HL-60/S4 treated with phorbol 12-myristate 13-acetate at 8.2 ng/mL for 4 days and 3 days (cell line): Measurements from ENCODE around the gene SQSTM1.
"Not testable (repeated sequence)": the region's sequence is repeated elsewhere in the genome, so short reads cannot be mapped to it uniquely, and the experiment has no call there.

ENCODE experiments used
- in situ Hi-C: fragments of 300-500 bp; cut with MboI; formaldehyde crosslinking; loops from 2 replicates; pipeline ENCODE4 v1.15.0; 2022; ENCODE audit warnings: low sequenced_read_pairs

SQSTM1 gene

DNA sequence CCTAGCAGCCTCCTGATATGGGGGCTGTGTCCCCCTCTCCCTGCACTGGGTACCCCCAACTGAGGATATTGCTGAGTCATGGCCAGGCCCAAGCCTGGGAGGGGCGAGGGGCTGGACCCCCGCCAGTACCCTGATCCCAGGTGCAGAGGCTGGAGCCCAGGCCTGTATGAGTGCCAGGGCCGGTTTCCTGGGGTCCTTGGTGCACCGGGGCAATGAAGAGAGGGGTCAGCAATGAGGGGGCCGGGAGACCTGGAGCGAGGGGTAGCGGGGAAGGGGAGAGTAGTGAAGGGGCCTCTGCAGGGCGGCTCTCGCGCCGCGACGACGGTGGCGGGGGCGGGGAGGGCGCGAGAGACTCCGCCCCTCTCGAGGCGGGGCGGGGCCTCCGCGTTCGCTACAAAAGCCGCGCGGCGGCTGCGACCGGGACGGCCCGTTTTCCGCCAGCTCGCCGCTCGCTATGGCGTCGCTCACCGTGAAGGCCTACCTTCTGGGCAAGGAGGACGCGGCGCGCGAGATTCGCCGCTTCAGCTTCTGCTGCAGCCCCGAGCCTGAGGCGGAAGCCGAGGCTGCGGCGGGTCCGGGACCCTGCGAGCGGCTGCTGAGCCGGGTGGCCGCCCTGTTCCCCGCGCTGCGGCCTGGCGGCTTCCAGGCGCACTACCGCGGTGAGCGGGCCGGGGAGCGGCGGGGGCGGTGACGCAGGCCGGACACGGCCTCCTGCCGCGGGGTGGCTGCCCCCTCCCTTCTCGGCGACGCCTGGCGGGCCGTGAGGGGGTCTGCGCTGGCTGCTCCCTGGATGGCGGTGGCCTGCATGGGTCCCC, at the start of gene SQSTM1:
Gene SQSTM1, plus strand, starts transcription at position 423 of the 815 bp plus-strand sequence. Its CDS starts 32 bp downstream, at position 455.
- in situ Hi-C loops: no loop called here

DNA sequence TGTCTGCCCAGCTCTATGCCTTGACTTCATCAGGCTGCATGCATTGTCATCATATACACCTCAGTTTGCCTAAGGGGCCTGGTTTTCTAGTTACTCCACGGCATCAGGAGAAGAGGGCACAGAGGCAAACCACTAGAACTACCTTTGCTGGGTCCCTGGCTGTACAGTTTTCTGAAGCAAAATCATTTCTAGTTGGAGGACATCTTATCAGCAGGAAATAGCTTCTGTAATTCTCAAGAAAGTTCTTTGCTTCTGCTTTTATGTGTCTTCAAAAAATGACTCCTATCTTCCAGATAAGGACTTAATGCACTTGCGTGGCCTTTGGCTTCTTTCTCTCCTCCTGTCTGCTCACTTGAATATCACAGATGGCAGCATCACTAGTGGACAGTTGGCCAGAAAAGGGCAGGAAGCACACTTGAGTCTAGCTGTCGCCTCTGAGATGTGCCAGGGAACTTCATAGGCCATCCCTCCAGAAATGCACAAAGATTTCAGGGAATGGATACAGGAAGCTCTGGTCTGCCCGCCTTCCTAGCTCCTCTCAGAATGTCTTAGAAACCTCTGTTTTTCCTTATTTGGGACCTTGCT, 49.3 kb upstream of the SQSTM1 start:
- in situ Hi-C loops: no loop called here

DNA sequence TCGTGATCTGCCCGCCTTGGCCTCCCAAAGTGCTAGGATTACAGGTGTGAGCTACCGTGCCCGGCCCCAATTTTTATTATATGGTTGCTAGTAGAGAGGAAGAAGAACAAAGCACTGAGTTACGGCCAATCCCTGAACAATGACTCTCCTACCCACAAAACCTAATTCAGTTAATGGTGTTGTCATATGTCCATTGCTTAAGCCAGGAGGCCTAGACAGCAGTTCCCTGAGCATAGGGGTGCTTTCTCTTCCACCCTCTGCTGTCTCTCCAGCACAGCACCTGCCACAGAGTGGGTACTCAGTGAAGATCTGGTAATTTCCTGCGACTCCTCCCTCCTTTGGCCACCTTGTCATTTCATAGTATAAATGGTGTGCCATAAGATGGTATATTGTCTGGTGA, 48.4 kb upstream of the SQSTM1 start:
- in situ Hi-C loops: no loop called here

DNA sequence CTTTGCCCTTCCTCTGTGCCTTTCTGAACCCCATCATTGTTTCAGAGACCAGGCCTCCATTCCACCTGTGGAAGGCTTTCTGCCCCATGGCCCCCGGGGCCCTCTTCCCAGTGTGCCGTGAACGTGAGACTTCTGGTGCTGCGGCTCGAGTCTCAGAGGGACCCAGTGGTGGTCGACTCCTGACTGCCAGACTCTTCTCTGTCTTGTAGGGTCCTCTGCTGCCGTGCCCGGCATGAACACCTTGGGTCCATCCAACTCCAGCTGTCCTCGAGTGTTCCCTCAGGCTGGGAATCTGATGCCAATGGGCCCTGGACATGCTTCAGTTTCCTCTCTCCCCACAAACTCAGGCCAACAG, 47.0 kb upstream of the SQSTM1 start:
- in situ Hi-C loops: no loop called here

DNA sequence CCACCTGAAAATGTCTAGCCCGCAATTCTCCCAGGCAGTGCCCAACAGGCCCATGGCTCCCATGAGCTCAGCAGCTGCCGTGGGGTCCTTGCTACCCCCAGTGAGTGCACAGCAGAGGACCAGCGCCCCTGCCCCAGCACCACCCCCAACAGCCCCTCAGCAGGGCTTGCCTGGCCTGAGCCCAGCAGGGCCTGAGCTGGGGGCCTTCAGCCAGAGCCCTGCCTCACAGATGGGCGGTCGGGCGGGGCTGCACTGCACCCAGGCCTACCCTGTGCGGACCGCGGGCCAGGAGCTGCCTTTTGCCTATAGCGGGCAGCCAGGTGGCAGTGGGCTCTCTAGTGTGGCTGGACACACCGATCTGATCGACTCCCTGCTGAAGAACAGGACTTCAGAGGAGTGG, 46.3 kb upstream of the SQSTM1 start:
- in situ Hi-C loops: no loop called here

DNA sequence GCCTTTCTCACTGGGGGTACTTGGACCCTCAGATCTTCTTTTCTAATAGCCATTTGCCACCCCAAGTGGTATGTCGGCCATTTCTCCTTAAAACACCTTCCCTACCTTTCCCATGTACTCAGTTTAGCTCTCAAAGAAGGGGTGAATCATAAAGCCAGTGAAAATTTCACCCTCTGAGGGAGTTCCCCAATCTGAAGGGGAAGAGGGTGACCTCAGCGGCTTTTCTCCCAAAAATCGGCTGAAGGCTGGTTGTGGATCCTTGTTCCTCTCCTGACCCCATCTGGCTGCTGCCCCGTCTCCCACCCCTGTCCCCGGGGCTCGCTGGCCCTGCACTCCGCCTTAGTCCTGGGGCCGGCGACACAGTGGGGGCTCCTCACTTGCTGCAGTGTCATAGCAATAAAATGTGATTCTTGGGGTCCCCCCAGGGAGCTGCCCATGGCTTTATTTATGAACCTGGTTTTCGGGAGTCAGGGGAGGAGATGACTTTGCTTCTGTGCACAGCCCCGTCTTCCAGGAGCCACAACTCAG, 44.2 kb upstream of the SQSTM1 start:
- in situ Hi-C loops: no loop called here

DNA sequence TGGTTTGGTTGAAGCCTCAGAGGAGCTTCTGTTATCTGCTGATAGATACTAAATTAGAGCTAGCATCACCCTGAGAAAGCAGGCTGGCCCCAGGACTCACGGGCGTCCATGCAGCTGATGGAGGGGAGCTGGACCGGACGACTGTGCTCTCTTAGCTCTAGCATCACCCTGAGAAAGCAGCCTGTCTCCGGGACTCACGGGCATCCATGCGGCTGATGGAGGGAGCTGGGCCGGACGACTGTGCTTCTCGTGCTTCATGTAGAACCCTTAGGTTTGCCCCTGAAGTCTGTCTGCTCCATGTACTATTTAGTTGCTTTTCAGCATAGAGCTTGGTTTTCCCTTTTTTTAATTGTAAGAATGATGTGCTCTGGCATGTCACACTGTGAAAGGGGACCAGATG, 43.2 kb upstream of the SQSTM1 start:
- in situ Hi-C loops: no loop called here

DNA sequence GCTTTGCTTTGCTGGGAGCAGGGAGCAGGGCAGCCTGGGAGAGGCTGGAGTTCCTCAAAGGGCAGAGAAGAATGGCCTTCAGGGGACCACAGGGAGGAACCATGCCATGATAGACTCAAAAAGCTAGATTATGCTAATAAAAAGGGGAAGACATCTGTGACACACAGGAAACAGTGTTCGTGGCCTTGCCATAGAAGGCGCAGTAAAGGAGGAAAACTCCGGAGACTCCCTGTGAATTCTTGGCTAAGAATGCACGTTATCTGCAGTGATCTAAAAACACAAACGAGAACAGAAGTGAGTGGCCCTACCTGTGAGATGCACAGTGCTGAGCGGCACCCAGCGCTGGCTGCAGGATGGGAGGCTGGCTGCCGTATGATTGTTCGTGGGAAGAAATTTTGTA, 42.8 kb upstream of the SQSTM1 start:
- in situ Hi-C loops: no loop called here

DNA sequence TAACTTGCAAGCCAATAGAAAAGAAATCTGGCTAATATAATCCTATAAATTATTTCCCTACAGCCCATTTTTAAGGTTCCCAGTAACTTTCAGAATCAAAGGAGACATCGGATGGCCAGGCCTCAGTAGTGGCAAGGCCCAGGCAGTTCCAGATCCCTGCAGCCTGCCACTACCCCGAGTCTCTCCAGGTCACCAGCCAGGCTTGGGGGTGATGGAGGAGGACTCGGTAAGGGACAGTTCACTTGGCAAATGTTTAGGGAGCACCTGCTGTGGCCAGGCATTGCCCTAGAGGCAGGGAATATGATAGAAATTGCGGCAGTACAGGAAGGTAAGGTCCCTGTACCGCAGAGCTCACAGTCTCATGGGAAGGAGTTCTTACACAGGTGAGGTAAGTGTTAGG, 42.1 kb upstream of the SQSTM1 start:
- in situ Hi-C loops: no loop called here

DNA sequence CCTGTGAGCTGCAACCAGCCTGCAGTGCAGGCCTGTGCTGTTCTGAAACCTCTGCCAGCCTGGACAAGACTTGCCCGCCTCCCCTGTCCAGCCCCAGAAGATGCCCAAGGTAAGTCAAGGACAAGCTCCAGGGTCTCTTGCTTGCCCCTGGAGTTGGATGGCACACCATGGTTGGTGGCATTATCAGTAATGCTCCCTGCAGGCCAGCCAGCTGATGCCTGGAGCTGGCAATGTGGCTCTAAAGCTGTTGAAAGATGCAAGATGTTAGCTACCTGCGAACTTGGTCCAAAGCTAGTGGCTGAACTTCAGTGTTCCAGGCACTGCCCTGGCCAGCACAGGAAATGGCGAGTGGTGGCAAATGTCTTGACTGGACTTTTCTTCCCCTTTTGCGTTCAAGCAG, 40.9 kb upstream of the SQSTM1 start:
- in situ Hi-C loops: no loop called here

DNA sequence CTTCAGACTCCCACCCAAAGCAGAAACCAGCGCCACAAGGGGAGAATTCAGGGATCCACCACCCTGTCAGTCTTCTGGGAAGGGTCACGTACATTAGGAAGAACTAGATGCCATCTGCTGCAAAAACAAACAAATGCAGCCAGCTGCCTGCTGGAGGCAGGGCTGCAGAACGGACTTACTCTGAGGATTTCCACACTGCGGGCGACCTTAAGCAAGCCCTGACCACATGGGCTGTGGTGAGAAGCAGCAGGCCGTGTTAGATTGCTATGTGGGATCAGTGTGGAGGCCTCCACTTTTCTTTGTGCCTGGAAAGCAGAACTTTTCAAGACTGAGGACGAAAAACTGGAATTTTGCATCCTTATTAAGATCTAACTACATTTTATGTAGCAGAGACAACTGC, 40.3 kb upstream of the SQSTM1 start:
- in situ Hi-C loops: no loop called here

DNA sequence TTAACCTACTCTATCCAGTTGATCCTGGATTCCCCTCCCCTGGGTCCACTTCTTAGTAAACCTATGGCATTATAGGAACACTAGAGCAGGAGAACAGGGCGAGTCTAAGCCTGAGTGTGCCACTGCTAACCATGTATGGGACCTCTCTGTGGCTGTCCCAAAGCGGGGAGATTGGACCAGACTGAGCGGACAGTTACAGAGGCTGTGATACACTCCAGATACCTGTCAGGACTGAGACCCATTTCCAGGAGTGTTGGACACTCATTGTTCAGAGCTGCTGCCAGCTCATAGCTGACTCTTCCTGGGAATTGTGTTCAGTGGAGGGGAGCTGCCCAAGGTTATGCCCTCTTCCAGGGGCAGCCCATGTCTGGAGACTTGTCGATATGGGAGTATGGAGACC, 38.9 kb upstream of the SQSTM1 start:
- in situ Hi-C loops: no loop called here

DNA sequence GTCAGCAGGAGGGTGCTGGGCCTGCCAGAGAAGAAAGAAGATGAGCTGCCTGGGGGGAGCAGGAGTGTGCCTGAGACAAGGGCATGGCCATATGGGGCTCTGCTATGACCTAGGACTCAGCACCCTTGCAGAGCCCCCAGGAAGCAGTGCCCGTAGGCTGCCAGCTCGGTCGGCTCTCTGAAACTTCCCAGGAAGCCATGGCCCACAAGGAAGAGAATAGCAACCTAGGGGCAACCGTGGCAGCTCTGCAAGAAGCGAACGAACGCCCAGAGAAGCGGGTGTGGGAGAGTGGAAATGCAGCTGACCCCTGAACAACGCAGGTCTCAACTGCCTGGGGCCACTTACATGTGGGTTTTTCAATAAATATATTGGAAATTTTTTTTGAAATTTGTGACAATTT, 37.6 kb upstream of the SQSTM1 start:
- in situ Hi-C loops: no loop called here

DNA sequence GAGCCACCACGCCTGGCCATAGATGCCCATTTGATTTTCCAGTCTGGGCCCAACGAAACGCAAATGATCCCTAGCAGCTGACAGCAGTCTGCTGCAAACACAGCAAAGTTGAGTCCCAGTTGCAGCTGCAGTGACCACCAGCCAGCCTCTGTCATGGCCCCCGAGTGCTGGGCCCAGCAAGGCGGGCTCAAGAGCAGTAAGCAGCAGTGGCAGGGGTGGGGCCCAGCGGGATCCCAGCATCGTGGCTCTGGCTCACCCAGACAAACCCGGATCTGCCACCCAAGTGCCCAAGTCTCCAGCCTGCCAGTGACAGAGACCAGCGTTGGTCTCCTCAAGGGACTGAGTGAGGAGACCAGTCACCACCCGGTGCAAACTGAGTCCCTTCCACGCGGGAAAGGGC, 33.8 kb upstream of the SQSTM1 start:
- in situ Hi-C loops: no loop called here

DNA sequence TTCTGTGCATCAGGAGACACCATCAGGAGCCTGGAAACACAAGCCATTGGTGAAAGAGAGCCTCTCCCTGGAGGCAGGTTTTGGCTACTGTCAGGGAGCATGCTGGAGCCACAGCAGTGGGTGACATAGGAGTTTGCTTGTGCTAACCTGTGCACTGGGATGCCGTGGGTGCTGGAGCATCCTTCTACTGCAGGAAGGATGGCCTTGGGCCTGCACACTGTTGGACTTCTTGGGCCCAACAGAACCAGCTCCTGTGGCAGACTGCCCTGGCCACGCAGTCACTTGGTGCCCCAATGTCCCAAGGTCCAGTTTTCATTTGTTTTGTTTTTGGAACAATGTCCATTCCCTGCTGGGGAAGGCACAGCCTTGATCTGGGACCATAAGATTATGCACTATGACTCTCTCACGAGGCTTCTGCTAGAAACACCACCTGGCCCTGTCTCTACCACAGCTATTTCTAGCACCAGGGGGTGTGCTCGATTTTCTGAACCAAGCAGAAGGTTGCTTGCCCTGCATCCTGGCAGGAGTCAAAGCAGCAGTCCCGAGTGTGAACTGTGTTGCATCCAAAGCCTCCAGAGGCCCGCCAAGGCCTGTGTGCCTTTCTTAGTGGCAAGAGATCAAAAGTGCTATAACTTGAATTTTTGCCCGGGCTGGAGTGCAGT, 32.4 kb upstream of the SQSTM1 start:
- in situ Hi-C loops: no loop called here

DNA sequence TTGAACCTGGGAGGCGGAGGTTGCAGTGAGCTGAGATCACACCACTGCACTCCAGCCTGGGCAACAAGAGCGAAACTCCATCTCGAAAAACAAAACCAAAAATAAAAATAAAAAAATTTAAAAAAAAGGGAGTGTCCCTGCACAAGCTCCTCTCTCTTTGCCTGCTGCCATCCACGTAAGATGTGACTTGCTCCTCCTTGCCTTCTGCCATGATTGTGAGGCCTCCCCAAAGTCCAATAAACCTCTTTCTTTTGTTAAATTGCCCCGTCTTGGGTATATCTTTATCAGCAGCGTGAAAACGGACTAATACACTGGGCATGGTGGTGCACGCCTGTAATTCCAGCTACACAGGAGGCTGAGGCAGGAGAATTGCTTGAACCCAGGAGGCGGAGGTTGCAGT, 31.4 kb upstream of the SQSTM1 start:
- in situ Hi-C loops: not testable (repeated sequence)

DNA sequence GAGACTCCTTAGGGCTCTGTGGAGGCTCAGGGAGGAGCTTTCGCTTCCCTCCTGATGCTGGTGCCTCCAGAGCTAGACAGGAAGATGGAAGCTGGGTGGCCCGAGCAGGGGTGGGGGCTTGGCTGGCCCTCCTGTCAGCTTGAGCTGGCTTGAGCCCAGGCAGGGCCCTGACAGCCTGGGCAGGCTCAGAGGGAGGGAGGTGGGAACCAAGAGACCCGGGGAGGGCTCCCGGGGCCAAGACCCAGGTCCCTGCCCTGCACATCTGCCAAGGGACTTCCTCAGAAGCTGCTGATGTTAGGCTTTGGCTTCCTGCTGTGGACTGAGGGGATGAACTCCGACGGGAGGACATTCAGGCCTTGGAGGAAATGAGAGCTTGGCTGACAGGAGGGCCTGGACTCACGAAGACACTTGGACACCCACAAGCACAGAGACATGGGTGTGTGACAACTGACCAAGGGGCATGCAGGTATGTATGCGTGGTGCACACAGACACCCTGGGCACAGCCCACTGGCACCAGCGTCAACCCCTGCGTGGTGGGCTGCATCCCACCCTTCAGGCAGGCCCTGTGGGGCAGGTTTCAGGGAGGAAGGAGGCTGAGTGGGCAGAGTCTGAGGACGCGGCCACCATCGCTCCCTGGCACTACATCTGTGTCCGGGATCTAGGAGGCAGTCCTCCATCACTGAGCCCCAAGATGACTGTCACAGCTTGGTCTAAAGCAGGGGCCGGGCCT, 28.7 kb upstream of the SQSTM1 start:
- in situ Hi-C loops: no loop called here

DNA sequence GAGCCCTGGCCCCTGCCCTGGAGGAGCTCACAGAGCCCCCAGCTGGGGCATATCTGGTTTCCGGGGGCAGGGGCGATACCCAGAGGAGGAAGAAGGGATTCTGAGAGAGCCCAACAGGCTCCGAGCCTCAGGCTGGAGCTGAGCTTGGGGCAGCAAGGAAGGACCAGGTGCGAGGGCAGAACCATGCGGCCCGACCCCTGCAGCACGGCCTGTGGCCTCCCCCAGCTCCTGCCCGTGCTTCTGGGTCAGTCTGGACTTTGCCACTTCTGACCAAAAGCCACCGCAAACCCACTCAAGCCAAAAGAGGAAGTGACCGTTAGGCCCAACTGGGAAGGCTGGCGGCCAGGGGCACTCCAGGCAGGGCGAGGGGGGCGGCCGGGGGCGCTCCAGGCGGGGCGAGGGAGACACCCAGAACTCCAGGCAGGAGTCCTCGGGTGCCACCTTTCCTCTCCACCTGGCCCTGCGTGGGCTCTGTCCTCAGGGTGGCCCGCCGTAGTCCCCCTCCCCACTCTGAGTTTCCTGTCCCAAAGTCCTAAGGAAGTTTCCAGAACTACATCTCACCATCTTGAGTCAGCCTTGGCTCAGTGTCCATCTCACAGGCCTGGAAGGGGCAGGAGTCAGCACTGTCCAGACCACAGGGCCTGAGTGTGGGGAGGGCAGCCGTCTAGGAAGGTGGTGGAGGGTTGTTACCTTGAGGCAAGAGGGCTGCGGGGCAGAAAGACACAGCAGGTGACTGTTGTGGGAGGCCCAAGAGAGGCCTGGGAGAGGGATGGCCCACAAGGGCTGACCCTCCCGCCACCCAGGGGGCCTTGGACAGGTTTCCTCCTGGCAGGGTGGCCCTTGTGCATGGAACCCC, 27.9 kb upstream of the SQSTM1 start:
- in situ Hi-C loops: no loop called here

DNA sequence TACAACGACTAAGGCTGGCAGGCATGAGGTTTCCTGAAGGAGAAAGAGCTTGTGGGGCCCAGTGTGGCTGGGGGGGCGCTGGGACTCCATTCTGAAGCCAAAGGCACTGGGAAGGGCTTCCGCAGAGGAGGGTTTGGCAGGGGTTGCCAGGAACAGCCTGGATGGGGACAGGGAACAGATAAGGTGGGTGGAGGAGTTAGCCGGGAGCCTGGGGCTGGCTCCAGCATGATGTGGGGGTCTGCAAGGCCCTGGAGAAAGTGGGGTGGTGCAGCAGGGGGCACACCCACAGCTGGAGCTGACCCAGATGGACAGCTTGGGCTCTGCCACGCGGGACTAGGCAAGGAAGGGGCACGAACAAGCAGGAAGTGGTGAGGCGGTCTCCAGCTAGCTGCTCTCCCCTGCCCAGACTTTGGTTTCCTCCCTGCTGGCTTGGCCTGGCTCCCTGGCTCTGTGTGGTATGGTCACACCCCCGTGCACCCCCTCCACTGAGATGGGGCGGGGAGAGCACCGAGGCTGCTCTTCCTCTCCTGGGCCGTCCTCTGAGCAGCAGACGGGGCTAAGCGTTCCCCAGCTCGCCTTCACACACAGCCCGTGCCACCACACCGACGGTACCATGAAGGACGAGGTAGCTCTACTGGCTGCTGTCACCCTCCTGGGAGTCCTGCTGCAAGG, 27.1 kb upstream of the SQSTM1 start, which contains the start of gene LTC4S:
Gene LTC4S, plus strand, starts transcription at position 519 of the 672 bp plus-strand sequence. Its CDS starts 95 bp downstream, at position 614.
- in situ Hi-C loops: no loop called here

DNA sequence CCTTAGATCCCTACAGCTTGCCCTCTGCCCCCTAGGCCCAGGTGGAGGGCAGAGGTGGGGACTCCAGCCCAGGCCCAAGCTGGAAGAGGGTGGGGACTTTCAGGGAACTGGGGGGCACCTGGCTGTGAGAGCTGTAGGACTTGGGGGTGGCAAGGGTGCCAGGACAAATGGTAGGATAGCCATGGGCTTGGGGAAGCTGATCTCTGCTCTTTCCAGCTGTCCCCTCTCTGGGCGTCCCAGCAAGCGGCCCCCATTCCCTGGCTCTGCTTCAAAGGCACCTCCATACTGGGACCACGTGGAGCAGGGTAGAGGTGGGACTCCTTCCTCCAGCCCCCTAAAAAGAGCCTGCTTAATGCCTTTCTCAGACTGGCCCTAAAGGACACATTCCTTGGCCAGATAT, 26.5 kb upstream of the SQSTM1 start:
- in situ Hi-C loops: no loop called here
